ENCODE data around the gene ZAR1L. TPM values are rescaled to one million over a fixed set of nuclear protein-coding genes. Genes with fewer than 3 reads are reported as not detected.

The ZAR1L gene
- polyA plus RNA-seq, 1 donor from 2014 or later = not detected

GRCh38 chr13:32264407-32264806 lies 50.8 kb downstream of the ZAR1L start:
- Histone ChIP-seq H3K79me2 (replicated peaks; ENCODE audit: insufficient read depth, low read length) (no peaks in the 10 kb centered on the region), H3K9me3 (ENCODE audit: low read length) (no peaks in the 10 kb centered on the region), H3K4me2 (ENCODE audit: low read length) (no peak overlapping the region), H3F3A (ENCODE audit: insufficient read depth, low read length, poor library complexity, severe bottlenecking) (no peaks in the 10 kb centered on the region), H3K27me3 (ENCODE audit: insufficient read depth, low read depth, low read length) (no peaks in the 10 kb centered on the region), H3K36me3 (ENCODE audit: insufficient read depth, low read length) (peaks cover 19% of the 10 kb centered on the region), H3K27ac (ENCODE audit: low read length) (no peak overlapping the region), H3K9me2 (ENCODE audit: insufficient read depth, low read length) (no peaks in the 10 kb centered on the region), H2AFZ (ENCODE audit: low read depth, low read length) (no peak overlapping the region), H3K4me3 (ENCODE audit: low read length) (no peak overlapping the region), H3K9ac (ENCODE audit: low read length) (no peak overlapping the region), H4K20me1 (ENCODE audit: insufficient read depth) (no peaks in the 10 kb centered on the region)
- TF ChIP-seq SMC3 (conservative IDR thresholded peaks at IDR 0.05; ENCODE audit: poor library complexity) (no peak), RAD21 (conservative IDR thresholded peaks at IDR 0.05) (no peak)

GRCh38 chr13:32262619-32263018 lies 52.5 kb downstream of the ZAR1L start:
- Histone ChIP-seq H3K4me3 (ENCODE audit: low read length) (no peak overlapping the region), H4K20me1 (ENCODE audit: insufficient read depth) (no peaks in the 10 kb centered on the region), H3K9ac (ENCODE audit: low read length) (no peak overlapping the region), H2AFZ (ENCODE audit: low read depth, low read length) (no peak overlapping the region), H3F3A (ENCODE audit: insufficient read depth, low read length, poor library complexity, severe bottlenecking) (no peaks in the 10 kb centered on the region), H3K27ac (ENCODE audit: low read length) (no peak overlapping the region), H3K4me2 (ENCODE audit: low read length) (no peak overlapping the region), H3K79me2 (replicated peaks; ENCODE audit: insufficient read depth, low read length) (no peaks in the 10 kb centered on the region), H3K36me3 (ENCODE audit: insufficient read depth, low read length) (peaks cover 17% of the 10 kb centered on the region), H3K27me3 (ENCODE audit: insufficient read depth, low read depth, low read length) (no peaks in the 10 kb centered on the region), H3K9me3 (ENCODE audit: low read length) (no peaks in the 10 kb centered on the region), H3K9me2 (ENCODE audit: insufficient read depth, low read length) (no peaks in the 10 kb centered on the region)
- no peak for TF ChIP-seq REST (IDR thresholded peaks at IDR 0.05; ENCODE audit: borderline replicate concordance)
- TF ChIP-seq RAD21 (conservative IDR thresholded peaks at IDR 0.05) = no peak
- no peak for TF ChIP-seq EZH2 (IDR thresholded peaks at IDR 0.05; ENCODE audit: borderline replicate concordance, insufficient read depth, low read length, poor library complexity, severe bottlenecking)
- TF ChIP-seq EP300 (conservative IDR thresholded peaks at IDR 0.05; ENCODE audit: poor library complexity, severe bottlenecking) = no peak
- TF ChIP-seq TAF1 (IDR thresholded peaks at IDR 0.05; ENCODE audit: low read depth) = no peak
- TF ChIP-seq POLR2AphosphoS5 (IDR thresholded peaks at IDR 0.05) = no peak
- no peak for TF ChIP-seq SMC3 (conservative IDR thresholded peaks at IDR 0.05; ENCODE audit: poor library complexity)
- TF ChIP-seq CTCF (IDR thresholded peaks at IDR 0.05; ENCODE audit: poor library complexity, severe bottlenecking) = no peak
- no peak for TF ChIP-seq MXI1 (conservative IDR thresholded peaks at IDR 0.05; ENCODE audit: poor library complexity, severe bottlenecking)

GRCh38 chr13:32262165-32262564 lies 53.0 kb downstream of the ZAR1L start:
- no peak overlapping the region for H3K4me2 ChIP-seq (ENCODE audit: low read length)
- no peak overlapping the region for H3K9ac ChIP-seq (ENCODE audit: low read length)

More at GRCh38 chr13:32262165-32262564, 53.0 kb downstream of the ZAR1L start:
- Histone ChIP-seq H3K27ac (ENCODE audit: low read length) (no peak overlapping the region), H3K79me2 (replicated peaks; ENCODE audit: insufficient read depth, low read length) (no peaks in the 10 kb centered on the region), H3K27me3 (ENCODE audit: insufficient read depth, low read depth, low read length) (no peaks in the 10 kb centered on the region), H3K9me3 (ENCODE audit: low read length) (no peaks in the 10 kb centered on the region), H3F3A (ENCODE audit: insufficient read depth, low read length, poor library complexity, severe bottlenecking) (no peaks in the 10 kb centered on the region), H4K20me1 (ENCODE audit: insufficient read depth) (no peaks in the 10 kb centered on the region), H3K36me3 (ENCODE audit: insufficient read depth, low read length) (peaks cover 14% of the 10 kb centered on the region), H2AFZ (ENCODE audit: low read depth, low read length) (no peak overlapping the region), H3K9me2 (ENCODE audit: insufficient read depth, low read length) (no peaks in the 10 kb centered on the region), H3K4me3 (ENCODE audit: low read length) (no peak overlapping the region)
- TF ChIP-seq RAD21 (conservative IDR thresholded peaks at IDR 0.05) = no peak
- TF ChIP-seq SMC3 (conservative IDR thresholded peaks at IDR 0.05; ENCODE audit: poor library complexity) = no peak
- TF ChIP-seq REST (IDR thresholded peaks at IDR 0.05; ENCODE audit: borderline replicate concordance) = no peak
- TF ChIP-seq CTCF (IDR thresholded peaks at IDR 0.05; ENCODE audit: poor library complexity, severe bottlenecking) = no peak
- TF ChIP-seq EZH2 (IDR thresholded peaks at IDR 0.05; ENCODE audit: borderline replicate concordance, insufficient read depth, low read length, poor library complexity, severe bottlenecking) = no peak
- no peak for TF ChIP-seq EP300 (conservative IDR thresholded peaks at IDR 0.05; ENCODE audit: poor library complexity, severe bottlenecking)
- TF ChIP-seq TAF1 (IDR thresholded peaks at IDR 0.05; ENCODE audit: low read depth) = no peak
- no peak for TF ChIP-seq MXI1 (conservative IDR thresholded peaks at IDR 0.05; ENCODE audit: poor library complexity, severe bottlenecking)
- no peak for TF ChIP-seq POLR2AphosphoS5 (IDR thresholded peaks at IDR 0.05)

All from neural cell (in vitro differentiated cells).